ENCODE results near the gene LETMD1. TPM values are rescaled to one million over a fixed set of nuclear protein-coding genes. Genes with fewer than 3 reads are reported as not detected.
A peak's percentile ranks its signal among the peaks of the same experiment; 100 is the strongest.

Gene LETMD1
- total RNA-seq, 1 donor from 2014 or later, result 32.8 TPM

- DNase-seq (ENCODE audit: low spot score), result no peak
- no peak for TF ChIP-seq CTCF (IDR thresholded peaks at IDR 0.05; ENCODE audit: unreplicated experiment)
- H3K4me1 Mint-ChIP-seq (ENCODE audit: unreplicated experiment), result peaks cover 16% of the 10 kb centered on the region
- H3K27ac Mint-ChIP-seq (ENCODE audit: unreplicated experiment), result no peak overlapping the region
- no peak overlapping the region for H3K4me3 Mint-ChIP-seq (ENCODE audit: unreplicated experiment)
- no peaks in the 10 kb centered on the region for H3K27me3 Mint-ChIP-seq (ENCODE audit: unreplicated experiment)
- no peaks in the 10 kb centered on the region for H3K36me3 Mint-ChIP-seq (ENCODE audit: low read depth, unreplicated experiment)
- no peaks in the 10 kb centered on the region for H3K9me3 Mint-ChIP-seq (ENCODE audit: unreplicated experiment)
Observed at GRCh38 chr12:51018956-51019355, 29.2 kb upstream of the LETMD1 start.

- no peaks in the 10 kb centered on the region for H3K36me3 Mint-ChIP-seq (ENCODE audit: low read depth, unreplicated experiment)
Observed at GRCh38 chr12:51019927-51020326, 28.2 kb upstream of the LETMD1 start.

GRCh38 chr12:51020448-51021182 lies 27.5 kb upstream of the LETMD1 start:
- H3K4me3 Mint-ChIP-seq (ENCODE audit: unreplicated experiment), result no peak overlapping the region
- H3K9me3 Mint-ChIP-seq (ENCODE audit: unreplicated experiment), result no peaks in the 10 kb centered on the region
- no peaks in the 10 kb centered on the region for H3K27me3 Mint-ChIP-seq (ENCODE audit: unreplicated experiment)
- TF ChIP-seq CTCF (IDR thresholded peaks at IDR 0.05; ENCODE audit: unreplicated experiment), result no peak
- no peaks in the 10 kb centered on the region for H3K36me3 Mint-ChIP-seq (ENCODE audit: low read depth, unreplicated experiment)
- H3K27ac Mint-ChIP-seq (ENCODE audit: unreplicated experiment), result no peak overlapping the region
- no peak for DNase-seq (ENCODE audit: low spot score)
- H3K4me1 Mint-ChIP-seq (ENCODE audit: unreplicated experiment), result peaks cover 32% of the 10 kb centered on the region

More at GRCh38 chr12:51019927-51020326, 28.2 kb upstream of the LETMD1 start:
- no peak for DNase-seq (ENCODE audit: low spot score)
- H3K4me1 Mint-ChIP-seq (ENCODE audit: unreplicated experiment), result peaks cover 25% of the 10 kb centered on the region
- H3K27me3 Mint-ChIP-seq (ENCODE audit: unreplicated experiment), result no peaks in the 10 kb centered on the region
- TF ChIP-seq CTCF (IDR thresholded peaks at IDR 0.05; ENCODE audit: unreplicated experiment), result no peak
- no peak overlapping the region for H3K27ac Mint-ChIP-seq (ENCODE audit: unreplicated experiment)
- no peak overlapping the region for H3K4me3 Mint-ChIP-seq (ENCODE audit: unreplicated experiment)
- H3K9me3 Mint-ChIP-seq (ENCODE audit: unreplicated experiment), result no peaks in the 10 kb centered on the region

GRCh38 chr12:51021694-51022093 lies 26.4 kb upstream of the LETMD1 start:
- TF ChIP-seq CTCF (IDR thresholded peaks at IDR 0.05; ENCODE audit: unreplicated experiment), result no peak
- Mint-ChIP-seq H3K27me3 (ENCODE audit: unreplicated experiment) (no peaks in the 10 kb centered on the region), H3K9me3 (ENCODE audit: unreplicated experiment) (no peaks in the 10 kb centered on the region), H3K27ac (ENCODE audit: unreplicated experiment) (peak overlapping the region; percentile 91), H3K4me1 (ENCODE audit: unreplicated experiment) (peaks cover 32% of the 10 kb centered on the region), H3K4me3 (ENCODE audit: unreplicated experiment) (no peak overlapping the region), H3K36me3 (ENCODE audit: low read depth, unreplicated experiment) (no peaks in the 10 kb centered on the region)
- no peak for DNase-seq (ENCODE audit: low spot score)

GRCh38 chr12:51023625-51024382 lies 24.3 kb upstream of the LETMD1 start:
- peaks cover 34% of the 10 kb centered on the region for H3K4me1 Mint-ChIP-seq (ENCODE audit: unreplicated experiment)

More at GRCh38 chr12:51023625-51024382, 24.3 kb upstream of the LETMD1 start:
- Mint-ChIP-seq H3K36me3 (ENCODE audit: low read depth, unreplicated experiment) (no peaks in the 10 kb centered on the region), H3K27me3 (ENCODE audit: unreplicated experiment) (no peaks in the 10 kb centered on the region), H3K27ac (ENCODE audit: unreplicated experiment) (no peak overlapping the region), H3K9me3 (ENCODE audit: unreplicated experiment) (no peaks in the 10 kb centered on the region), H3K4me3 (ENCODE audit: unreplicated experiment) (no peak overlapping the region)
- no peak for TF ChIP-seq CTCF (IDR thresholded peaks at IDR 0.05; ENCODE audit: unreplicated experiment)
- DNase-seq (ENCODE audit: low spot score), result no peak

Data from endothelial cell (in vitro differentiated cells).